K562 (cell line): ENCODE data around the gene ZMYND12. TPM values are rescaled to one million over a fixed set of nuclear protein-coding genes. Genes with fewer than 3 reads are reported as not detected.

Experiments used
- ATAC-seq: fragments of 200-7000 bp; cut with Tn5 transposase; 3 replicates; pipeline ENCODE4 v1.9.1; 2020; ENCODE audit warnings: moderate library complexity
- BruUV-seq: library from RNA; stranded (reverse); fragments of 400-500 nt; replicated peaks from 2 replicates; lab custom pipeline; 2021; lab: Mats Ljungman, UMichigan
- CTCF ChIA-PET: fragments of 300-600 bp; formaldehyde crosslinking; extraction: SDS; loops from one replicate; lab custom pipeline; 2021; ENCODE audit warnings: low intra/inter-chr PET ratio; lab: Yijun Ruan, JAX
- POLR2A ChIA-PET: fragments of 300-600, 350-650 bp; sonication (Branson Sonifier 250); formaldehyde crosslinking; extraction: SDS; loops from one replicate; lab custom pipeline; 2021; ENCODE audit warnings: antibody characterized with exemption, inconsistent platforms; lab: Yijun Ruan, JAX
- DNase-seq, 4 experiments: peaks; one replicate each; pipeline versions ENCODE4 v3.0.0 to v3.0.0-alpha.2; 2011 to 2018; ENCODE audit warnings: low spot score in 3 of 4, mixed read lengths in 3 of 4; ENCODE audit errors: extremely low read depth in 1 of 4
- FAIRE-seq: peaks from 2 replicates; lab custom pipeline; 2011; peaks lifted over from hg19 to GRCh38; lab: Jason Lieb, UNC
- H2AFZ ChIP-seq: 2 replicates; pipeline ENCODE4 v1.6.0; 2011; ENCODE audit warnings: low read depth, low read length, control low read depth, inconsistent platforms
- H3K27ac ChIP-seq: fragments of 200-600 bp; 3 replicates; pipeline ENCODE4 v1.8.0; 2011; ENCODE audit warnings: low read depth, mild to moderate bottlenecking, control low read depth, inconsistent platforms, low read length, moderate library complexity, mixed read lengths; ENCODE audit errors: extremely low read depth
- H3K27me3 ChIP-seq, 2 experiments: fragments of 300-600 bp in 1 of 2; 2 replicates in 1 of 2; 3 replicates in 1 of 2; pipeline versions ENCODE4 v1.6.0 to v1.8.0; 2011; ENCODE audit warnings: inconsistent platforms in 2 of 2, low read length in 2 of 2, mild to moderate bottlenecking in 1 of 2, mixed read lengths in 1 of 2, moderate library complexity in 1 of 2; ENCODE audit not compliant: control insufficient read depth in 2 of 2, insufficient read depth in 2 of 2
- H3K36me3 ChIP-seq: fragments of 300-600 bp; 3 replicates; pipeline ENCODE4 v1.8.0; 2011; ENCODE audit warnings: mild to moderate bottlenecking, low read length, inconsistent platforms; ENCODE audit not compliant: control insufficient read depth, insufficient read depth
- H3K4me1 ChIP-seq, 2 experiments: fragments of 200-600 bp in 1 of 2; replicated peaks in 1 of 2; 2 replicates in 1 of 2; 3 replicates in 1 of 2; pipeline versions ENCODE4 v1.5.1 to v1.8.0; 2011; ENCODE audit warnings: inconsistent platforms in 2 of 2, low read length in 2 of 2, mild to moderate bottlenecking in 1 of 2, mixed read lengths in 1 of 2, moderate library complexity in 1 of 2; ENCODE audit not compliant: control insufficient read depth in 2 of 2, insufficient read depth in 2 of 2
- H3K4me2 ChIP-seq: 2 replicates; pipeline ENCODE4 v1.6.1; 2011; ENCODE audit warnings: low read length, control low read depth, inconsistent platforms, mixed read lengths; ENCODE audit not compliant: insufficient read depth
- H3K4me3 ChIP-seq: fragments of 200-600 bp; sonication (generic), shearing (Covaris generic); 2 replicates; pipeline ENCODE4 v1.5.1; 2016; ENCODE audit warnings: control low read depth, inconsistent platforms
- H3K79me2 ChIP-seq: fragments of 200-600 bp; 3 replicates; pipeline ENCODE4 v1.8.0; 2011; ENCODE audit warnings: low read length, inconsistent platforms; ENCODE audit not compliant: control insufficient read depth, insufficient read depth
- H3K9ac ChIP-seq, 2 experiments: 2 replicates each; pipeline versions ENCODE4 v1.6.0 to v1.6.1; 2011; ENCODE audit warnings: low read depth in 2 of 2, low read length in 2 of 2, control low read depth in 1 of 2, inconsistent platforms in 1 of 2, mild to moderate bottlenecking in 1 of 2, mixed read lengths in 1 of 2; ENCODE audit not compliant: insufficient read depth in 1 of 2
- H3K9me1 ChIP-seq: one replicate; pipeline ENCODE4 v1.6.0; 2011; ENCODE audit warnings: inconsistent platforms, mild to moderate bottlenecking, low read length, moderate library complexity; ENCODE audit not compliant: control insufficient read depth, insufficient read depth
- H3K9me3 ChIP-seq: replicated peaks from 2 replicates; pipeline ENCODE4 v1.5.1; 2011; ENCODE audit warnings: low read depth, low read length, inconsistent platforms; ENCODE audit not compliant: control insufficient read depth, insufficient read depth
- H4K20me1 ChIP-seq: replicated peaks from 2 replicates; pipeline ENCODE4 v1.6.1; 2011; ENCODE audit warnings: low read length, inconsistent platforms, mixed read lengths; ENCODE audit not compliant: control insufficient read depth, insufficient read depth
- LARP7 ChIP-seq: fragments of 450-650 bp; IDR thresholded peaks from 2 replicates; pipeline ENCODE4 v1.6.1; 2016
- MAZ ChIP-seq, 2 experiments: fragments of 450-650 bp in 1 of 2; sonication (generic) in 1 of 2; formaldehyde crosslinking; IDR thresholded peaks in 1 of 2; conservative IDR thresholded peaks in 1 of 2; 2 replicates each; pipeline versions ENCODE4 v1.4.0 to v1.5.0; 2020; ENCODE audit warnings: mild to moderate bottlenecking in 1 of 2, missing genetic modification reagents in 1 of 2
- NFIX ChIP-seq: fragments of 250-450 bp; sonication (Bioruptor Pico); IDR thresholded peaks from 2 replicates; pipeline ENCODE4 v1.4.0; 2020; ENCODE audit warnings: low read depth, mild to moderate bottlenecking, moderate library complexity
- TBP ChIP-seq: optimal IDR thresholded peaks from 2 replicates; pipeline ENCODE3; 2011; ENCODE audit warnings: low read depth, low read length, improper control_type of control experiment
- ZNF124 ChIP-seq: sonication (generic); formaldehyde crosslinking; IDR thresholded peaks from 2 replicates; pipeline ENCODE4 v1.8.1; 2022; ENCODE audit warnings: missing genetic modification reagents
- ZNF212 ChIP-seq: fragments of 450-650 bp; formaldehyde crosslinking; IDR thresholded peaks from 2 replicates; pipeline ENCODE4 v1.4.0; 2020; ENCODE audit warnings: mild to moderate bottlenecking
- ZNF75A ChIP-seq: fragments of 450-650 bp; formaldehyde crosslinking; IDR thresholded peaks from 2 replicates; pipeline ENCODE4 v1.4.0; 2020; ENCODE audit warnings: mild to moderate bottlenecking
- WGBS: fragments of 100-300 bp; shearing (Covaris generic); methylation state at CpG from one replicate; pipeline ENCODE4 v1.1.6; 2016; ENCODE audit warnings: low coverage, mixed read lengths; ENCODE audit not compliant: insufficient coverage; ENCODE audit errors: missing lambda C conversion rate; 5-methylcytosine and 5-hydroxymethylcytosine counted together
- in situ Hi-C: fragments of 300-500 bp; cut with MboI; formaldehyde crosslinking; loops from 4 replicates; pipeline ENCODE4 v1.15.0; 2018; ENCODE audit warnings: inconsistent platforms, mixed read lengths
- intact Hi-C: fragments of 100-400 bp; cut with micrococcal nuclease; formaldehyde crosslinking; loops from 2 replicates; pipeline ENCODE4 v1.14.2; 2022
- polyA plus RNA-seq, 8 experiments: library from polyadenylated mRNA; depleted of rRNA in 4 of 8; stranded (reverse) in 5 of 8; unstranded in 3 of 8; fragments of >200 nt; fragmentation: Nextera tagmentation in 2 of 8; fragmentation: Illumina TruSeq in 1 of 8; extraction: Ambion mirVana in 2 of 8; extraction: Trizol in 1 of 8; gene quantifications; 2 replicates each; pipeline versions ENCODE4 v1.2.1 to v1.2.3, GENCODE V29; 2011 to 2014; ENCODE audit warnings: inconsistent platforms in 1 of 8, missing spikeins in 1 of 8
- total RNA-seq, 7 experiments: library from RNA; depleted of rRNA in 6 of 7; stranded (reverse); fragments of >200 nt in 6 of 7; fragmentation: Illumina TruSeq in 2 of 7; extraction: Trizol in 2 of 7; gene quantifications; 2 replicates each; pipeline versions ENCODE4 v1.2.1 to v1.2.3, GENCODE V29; 2011 to 2021; ENCODE audit warnings: low replicate concordance in 1 of 7
- TF ChIP-seq, protein P1 (sequence below): sonication (generic); formaldehyde crosslinking; IDR thresholded peaks from 2 replicates; pipeline ENCODE4 v1.5.0; 2020; ENCODE audit warnings: missing genetic modification reagents
- TF ChIP-seq, protein P2 (sequence below): fragments of 450-650 bp; formaldehyde crosslinking; IDR thresholded peaks from 2 replicates; pipeline ENCODE4 v1.4.0; 2022; ENCODE audit warnings: mild to moderate bottlenecking, moderate library complexity
- TF ChIP-seq, protein P3 (sequence below): fragments of 250-450 bp; sonication (Bioruptor Pico); IDR thresholded peaks from 2 replicates; pipeline ENCODE4 v1.8.0; 2021; ENCODE audit warnings: moderate library complexity, mild to moderate bottlenecking, inconsistent platforms
- TF ChIP-seq, protein P4 (sequence below): fragments of 450-650 bp; IDR thresholded peaks from 2 replicates; pipeline ENCODE4 v1.6.1; 2017; ENCODE audit warnings: antibody characterized with exemption, mild to moderate bottlenecking

Gene ZMYND12
- total and polyA plus RNA-seq, 9 of the 15 experiments (the other 6 are each of a cell fraction or from before 2014, with no cell fraction given): not detected

DNA sequence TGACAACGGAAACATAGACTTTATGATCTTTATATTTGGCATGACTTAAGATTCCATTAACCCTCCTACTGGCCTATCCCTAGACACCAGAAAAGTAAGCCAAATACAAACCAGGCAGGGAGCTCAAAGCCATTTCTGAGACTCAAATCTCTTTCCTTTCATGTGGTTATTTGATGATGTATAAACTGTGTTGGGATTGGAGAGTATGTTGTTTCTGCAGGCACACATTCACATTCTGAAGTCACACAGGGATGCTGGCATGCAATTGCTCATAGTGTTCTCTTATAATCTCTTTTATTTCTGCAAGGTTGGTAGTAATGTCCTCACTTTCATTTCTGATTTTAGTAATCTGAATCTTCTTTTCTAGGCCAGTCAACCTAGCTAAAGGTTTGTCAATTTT, 5.8 kb downstream of the ZMYND12 start:
- TF ChIP-seq ZNF124 (CRISPR knock-in tag) (no peak), NFIX (CRISPR knock-in tag) (no peak), TBP (no peak), MAZ (CRISPR knock-in tag; conservative IDR thresholded peaks at IDR 0.05 in 1 of 2, IDR thresholded peaks at IDR 0.05 in 1 of 2) (no peak), ZNF75A (CRISPR knock-in tag) (no peak), LARP7 (no peak), ZNF212 (CRISPR knock-in tag) (no peak)
- TF ChIP-seq, protein P1, sequence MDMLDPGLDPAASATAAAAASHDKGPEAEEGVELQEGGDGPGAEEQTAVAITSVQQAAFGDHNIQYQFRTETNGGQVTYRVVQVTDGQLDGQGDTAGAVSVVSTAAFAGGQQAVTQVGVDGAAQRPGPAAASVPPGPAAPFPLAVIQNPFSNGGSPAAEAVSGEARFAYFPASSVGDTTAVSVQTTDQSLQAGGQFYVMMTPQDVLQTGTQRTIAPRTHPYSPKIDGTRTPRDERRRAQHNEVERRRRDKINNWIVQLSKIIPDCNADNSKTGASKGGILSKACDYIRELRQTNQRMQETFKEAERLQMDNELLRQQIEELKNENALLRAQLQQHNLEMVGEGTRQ (CRISPR knock-in tag): no peak
- TF ChIP-seq, protein P2, sequence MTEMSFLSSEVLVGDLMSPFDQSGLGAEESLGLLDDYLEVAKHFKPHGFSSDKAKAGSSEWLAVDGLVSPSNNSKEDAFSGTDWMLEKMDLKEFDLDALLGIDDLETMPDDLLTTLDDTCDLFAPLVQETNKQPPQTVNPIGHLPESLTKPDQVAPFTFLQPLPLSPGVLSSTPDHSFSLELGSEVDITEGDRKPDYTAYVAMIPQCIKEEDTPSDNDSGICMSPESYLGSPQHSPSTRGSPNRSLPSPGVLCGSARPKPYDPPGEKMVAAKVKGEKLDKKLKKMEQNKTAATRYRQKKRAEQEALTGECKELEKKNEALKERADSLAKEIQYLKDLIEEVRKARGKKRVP (CRISPR knock-in tag): no peak
- TF ChIP-seq, protein P3, sequence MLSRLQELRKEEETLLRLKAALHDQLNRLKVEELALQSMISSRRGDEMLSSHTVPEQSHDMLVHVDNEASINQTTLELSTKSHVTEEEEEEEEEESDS (CRISPR knock-in tag): no peak
- TF ChIP-seq, protein P4, sequence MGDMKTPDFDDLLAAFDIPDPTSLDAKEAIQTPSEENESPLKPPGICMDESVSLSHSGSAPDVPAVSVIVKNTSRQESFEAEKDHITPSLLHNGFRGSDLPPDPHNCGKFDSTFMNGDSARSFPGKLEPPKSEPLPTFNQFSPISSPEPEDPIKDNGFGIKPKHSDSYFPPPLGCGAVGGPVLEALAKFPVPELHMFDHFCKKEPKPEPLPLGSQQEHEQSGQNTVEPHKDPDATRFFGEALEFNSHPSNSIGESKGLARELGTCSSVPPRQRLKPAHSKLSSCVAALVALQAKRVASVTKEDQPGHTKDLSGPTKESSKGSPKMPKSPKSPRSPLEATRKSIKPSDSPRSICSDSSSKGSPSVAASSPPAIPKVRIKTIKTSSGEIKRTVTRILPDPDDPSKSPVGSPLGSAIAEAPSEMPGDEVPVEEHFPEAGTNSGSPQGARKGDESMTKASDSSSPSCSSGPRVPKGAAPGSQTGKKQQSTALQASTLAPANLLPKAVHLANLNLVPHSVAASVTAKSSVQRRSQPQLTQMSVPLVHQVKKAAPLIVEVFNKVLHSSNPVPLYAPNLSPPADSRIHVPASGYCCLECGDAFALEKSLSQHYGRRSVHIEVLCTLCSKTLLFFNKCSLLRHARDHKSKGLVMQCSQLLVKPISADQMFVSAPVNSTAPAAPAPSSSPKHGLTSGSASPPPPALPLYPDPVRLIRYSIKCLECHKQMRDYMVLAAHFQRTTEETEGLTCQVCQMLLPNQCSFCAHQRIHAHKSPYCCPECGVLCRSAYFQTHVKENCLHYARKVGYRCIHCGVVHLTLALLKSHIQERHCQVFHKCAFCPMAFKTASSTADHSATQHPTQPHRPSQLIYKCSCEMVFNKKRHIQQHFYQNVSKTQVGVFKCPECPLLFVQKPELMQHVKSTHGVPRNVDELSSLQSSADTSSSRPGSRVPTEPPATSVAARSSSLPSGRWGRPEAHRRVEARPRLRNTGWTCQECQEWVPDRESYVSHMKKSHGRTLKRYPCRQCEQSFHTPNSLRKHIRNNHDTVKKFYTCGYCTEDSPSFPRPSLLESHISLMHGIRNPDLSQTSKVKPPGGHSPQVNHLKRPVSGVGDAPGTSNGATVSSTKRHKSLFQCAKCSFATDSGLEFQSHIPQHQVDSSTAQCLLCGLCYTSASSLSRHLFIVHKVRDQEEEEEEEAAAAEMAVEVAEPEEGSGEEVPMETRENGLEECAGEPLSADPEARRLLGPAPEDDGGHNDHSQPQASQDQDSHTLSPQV: no peak
- peak; percentile 19 for FAIRE-seq

More for the DNA sequence above, 5.8 kb downstream of the ZMYND12 start:
- H3K36me3 ChIP-seq: no peaks in the 10 kb centered on the region
- H4K20me1 ChIP-seq: no peaks in the 10 kb centered on the region
- ChIA-PET POLR2A (no interaction called here), CTCF (no interaction called here)
- no peak overlapping the region for H3K27ac ChIP-seq
- in situ Hi-C loops: no loop called here
- H3K79me2 ChIP-seq: no peaks in the 10 kb centered on the region
- H2AFZ ChIP-seq: no peak overlapping the region
- intact Hi-C loops: no loop called here
- H3K4me3 ChIP-seq: no peak overlapping the region
- 0% methylated on average over 1 of the region's 1 CpG for WGBS
- H3K9ac ChIP-seq: no peak overlapping the region
- ATAC-seq: no peak
- BruUV-seq: no TSS peak
- H3K27me3 ChIP-seq: peaks cover 2 to 14% of the 10 kb centered on the region in 2 experiments; a peak in 3 of 5 replicates
- no peak overlapping the region for H3K4me2 ChIP-seq
- H3K9me1 ChIP-seq: no peaks in the 10 kb centered on the region
- no peaks in the 10 kb centered on the region for H3K9me3 ChIP-seq
- DNase-seq: no peak
- no peaks in the 10 kb centered on the region for H3K4me1 ChIP-seq
